SK-N-MC (cell line): ENCODE measurements around the gene BMP4.
"Not testable (repeated sequence)": the region's sequence is repeated elsewhere in the genome, so short reads cannot be mapped to it uniquely, and the experiment has no call there.

Experiments used
- DNase-seq: peaks from one replicate; pipeline ENCODE4 v3.0.0-alpha.2; 2011; ENCODE audit warnings: low read depth, low spot score
- H3K27ac ChIP-seq: fragments of 200-600 bp; sonication (generic); 2 replicates; pipeline ENCODE4 v1.5.1; 2016; ENCODE audit warnings: mixed run types
- H3K36me3 ChIP-seq: fragments of 200-600 bp; sonication (generic); 2 replicates; pipeline ENCODE4 v1.6.1; 2017; ENCODE audit warnings: antibody characterized with exemption, low read length, mixed read lengths; ENCODE audit not compliant: insufficient read depth
- H3K4me3 ChIP-seq: fragments of 200-600 bp; sonication (generic); 2 replicates; pipeline ENCODE4 v1.5.1; 2016
- H3K9ac ChIP-seq: fragments of 200-600 bp; sonication (generic); 2 replicates; pipeline ENCODE4 v1.8.0; 2017; ENCODE audit warnings: mixed run types, mixed read lengths; ENCODE audit not compliant: insufficient read length
- H3K9me3 ChIP-seq: fragments of 200-600 bp; sonication (generic); 2 replicates; pipeline ENCODE4 v1.6.1; 2017; ENCODE audit warnings: low read depth, mild to moderate bottlenecking, antibody characterized with exemption, low read length, moderate library complexity, mixed read lengths
- EZH2 ChIP-seq: fragments of 200-600 bp; sonication (generic); IDR thresholded peaks from one replicate; pipeline ENCODE4 v1.6.1; 2017; ENCODE audit warnings: antibody characterized with exemption
- FOXP2 ChIP-seq: optimal IDR thresholded peaks from 2 replicates; pipeline ENCODE3; 2011; ENCODE audit warnings: mild to moderate bottlenecking, moderate library complexity; ENCODE audit not compliant: insufficient read depth; ENCODE audit errors: extremely low read length, control extremely low read depth
- POLR2AphosphoS5 ChIP-seq: IDR thresholded peaks from 2 replicates; pipeline ENCODE4 v1.6.1; 2012; ENCODE audit warnings: mild to moderate bottlenecking, low read depth, low read length, borderline replicate concordance

Gene BMP4

GRCh38 chr14:53956427-53957201, at the start of gene BMP4:
BMP4 (minus strand) TSS chr14:53956825; CDS start chr14:53952222, 4,603 bp downstream.
- Histone ChIP-seq H3K4me3 (no peak within 1 kb of the TSS), H3K27ac (no peak within 1 kb of the TSS), H3K36me3 (no peaks in the 10 kb centered on the region), H3K9ac (no peak within 1 kb of the TSS), H3K9me3 (no peaks in the 10 kb centered on the region)
- TF ChIP-seq EZH2 (no peak), POLR2AphosphoS5 (no peak), FOXP2 (no peak)
- no peak for DNase-seq

GRCh38 chr14:54003064-54003463, 46.4 kb upstream of the BMP4 start:
- Histone ChIP-seq H3K9me3 (no peaks in the 10 kb centered on the region), H3K27ac (no peak overlapping the region), H3K4me3 (no peak overlapping the region), H3K36me3 (no peaks in the 10 kb centered on the region), H3K9ac (no peak overlapping the region)
- no peak for DNase-seq
- no peak for TF ChIP-seq FOXP2
- no peak for TF ChIP-seq EZH2

GRCh38 chr14:54002653-54003052, 46.0 kb upstream of the BMP4 start:
- Histone ChIP-seq H3K9ac (no peak overlapping the region), H3K27ac (no peak overlapping the region), H3K4me3 (no peak overlapping the region), H3K36me3 (no peaks in the 10 kb centered on the region), H3K9me3 (no peaks in the 10 kb centered on the region)
- no peak for DNase-seq
- no peak for TF ChIP-seq POLR2AphosphoS5
- TF ChIP-seq FOXP2, result no peak
- no peak for TF ChIP-seq EZH2

GRCh38 chr14:54001189-54001878, 44.7 kb upstream of the BMP4 start:
- no peak overlapping the region for H3K27ac ChIP-seq
- no peaks in the 10 kb centered on the region for H3K9me3 ChIP-seq
- H3K9ac ChIP-seq, result no peak overlapping the region
- no peak for DNase-seq
- H3K4me3 ChIP-seq, result no peak overlapping the region
- TF ChIP-seq FOXP2, result no peak
- H3K36me3 ChIP-seq, result no peaks in the 10 kb centered on the region

GRCh38 chr14:54000341-54000811, 43.8 kb upstream of the BMP4 start:
- H3K36me3 ChIP-seq, result no peaks in the 10 kb centered on the region
- TF ChIP-seq POLR2AphosphoS5 (no peak), EZH2 (no peak), FOXP2 (no peak)

GRCh38 chr14:53999061-53999488, 42.5 kb upstream of the BMP4 start:
- H3K27ac ChIP-seq, result no peak overlapping the region
- TF ChIP-seq FOXP2 (no peak), EZH2 (no peak), POLR2AphosphoS5 (no peak)
- no peak for DNase-seq

More at GRCh38 chr14:54000341-54000811, 43.8 kb upstream of the BMP4 start:
- Histone ChIP-seq H3K9me3 (no peaks in the 10 kb centered on the region), H3K4me3 (no peak overlapping the region), H3K27ac (no peak overlapping the region), H3K9ac (no peak overlapping the region)
- DNase-seq, result no peak

GRCh38 chr14:53996041-53996440, 39.4 kb upstream of the BMP4 start:
- DNase-seq, result no peak
- no peak for TF ChIP-seq POLR2AphosphoS5
- no peak for TF ChIP-seq EZH2
- no peak for TF ChIP-seq FOXP2
- Histone ChIP-seq H3K9ac (no peak overlapping the region), H3K27ac (no peak overlapping the region), H3K4me3 (no peak overlapping the region), H3K9me3 (no peaks in the 10 kb centered on the region), H3K36me3 (no peaks in the 10 kb centered on the region)

More at GRCh38 chr14:53999061-53999488, 42.5 kb upstream of the BMP4 start:
- Histone ChIP-seq H3K9ac (no peak overlapping the region), H3K36me3 (no peaks in the 10 kb centered on the region), H3K4me3 (no peak overlapping the region), H3K9me3 (no peaks in the 10 kb centered on the region)

GRCh38 chr14:53993920-53994607, 37.4 kb upstream of the BMP4 start:
- H3K9me3 ChIP-seq, result no peaks in the 10 kb centered on the region
- DNase-seq, result no peak
- H3K4me3 ChIP-seq, result no peak overlapping the region
- no peaks in the 10 kb centered on the region for H3K36me3 ChIP-seq
- H3K27ac ChIP-seq, result no peak overlapping the region
- TF ChIP-seq POLR2AphosphoS5, result no peak
- no peak overlapping the region for H3K9ac ChIP-seq

GRCh38 chr14:53990978-53991377, 34.4 kb upstream of the BMP4 start:
- no peak for DNase-seq
- H3K36me3 ChIP-seq, result no peaks in the 10 kb centered on the region
- H3K4me3 ChIP-seq, result no peak overlapping the region
- H3K9me3 ChIP-seq, result no peaks in the 10 kb centered on the region
- H3K27ac ChIP-seq, result no peak overlapping the region
- TF ChIP-seq FOXP2, result no peak
- no peak overlapping the region for H3K9ac ChIP-seq

- H3K4me3 ChIP-seq, H3K9me3 ChIP-seq, H3K36me3 ChIP-seq, H3K27ac ChIP-seq, H3K9ac ChIP-seq, DNase-seq: not testable (repeated sequence)
Observed at GRCh38 chr14:53986718-53987117, 30.1 kb upstream of the BMP4 start.

GRCh38 chr14:53984958-53985357, 28.3 kb upstream of the BMP4 start:
- H3K27ac ChIP-seq, DNase-seq, H3K9me3 ChIP-seq, H3K4me3 ChIP-seq, H3K36me3 ChIP-seq, H3K9ac ChIP-seq: not testable (repeated sequence)
